Measurements from ENCODE around the gene CRYZL1.

GRCh38 chr21:33670076-33670978 lies 28.8 kb upstream of the CRYZL1 start:
- TF ChIP-seq YY1 (IDR thresholded peaks at IDR 0.05; ENCODE audit: insufficient read depth, insufficient read length) (no peak), ZNF274 (IDR thresholded peaks at IDR 0.05; ENCODE audit: low read depth, low read length) (no peak), SUZ12 (IDR thresholded peaks at IDR 0.05; ENCODE audit: extremely low read depth, insufficient read depth, insufficient read length) (no peak)
